HG02642 (cell line): ENCODE measurements around the gene SEC22B.
"Not testable (repeated sequence)": the region's sequence is repeated elsewhere in the genome, so short reads cannot be mapped to it uniquely, and the experiment has no call there.

Experiments
- ATAC-seq: cut with Tn5 transposase; IDR thresholded peaks from one replicate; pipeline ENCODE4 v1.9.1; 2021; ENCODE audit warnings: mild to moderate bottlenecking; ENCODE audit not compliant: unreplicated experiment, poor library complexity

Gene SEC22B

DNA sequence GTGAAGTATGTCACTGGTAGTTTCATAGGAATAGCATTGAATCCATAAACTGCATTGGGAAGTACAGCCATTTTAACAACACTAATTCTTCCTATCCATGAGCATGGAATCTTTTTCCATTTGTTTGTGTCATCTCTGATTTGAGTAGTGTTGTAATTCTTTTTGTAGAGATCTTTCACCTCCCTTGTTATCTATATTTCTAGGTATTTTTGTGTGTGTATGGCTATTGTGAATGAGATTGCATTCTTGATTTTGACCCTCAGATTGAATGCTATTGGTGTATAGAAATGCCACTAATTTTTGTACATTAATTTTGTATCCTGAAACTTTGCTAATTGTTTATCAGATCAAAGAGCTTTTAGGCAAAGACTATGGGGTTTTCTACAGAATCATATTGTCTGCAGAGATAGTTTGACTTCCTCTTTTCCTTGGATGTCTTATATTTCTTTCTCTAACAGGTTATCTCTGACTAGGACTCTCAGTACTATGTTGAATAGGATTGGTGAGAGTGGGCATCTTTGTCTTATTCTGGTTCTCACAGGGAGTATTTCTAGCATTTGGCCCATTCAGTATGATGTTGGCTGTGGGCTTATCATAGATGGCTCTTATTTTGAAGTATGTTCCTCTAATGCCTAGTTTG, 26.8 kb downstream of the SEC22B start:
- not testable (repeated sequence) for ATAC-seq

DNA sequence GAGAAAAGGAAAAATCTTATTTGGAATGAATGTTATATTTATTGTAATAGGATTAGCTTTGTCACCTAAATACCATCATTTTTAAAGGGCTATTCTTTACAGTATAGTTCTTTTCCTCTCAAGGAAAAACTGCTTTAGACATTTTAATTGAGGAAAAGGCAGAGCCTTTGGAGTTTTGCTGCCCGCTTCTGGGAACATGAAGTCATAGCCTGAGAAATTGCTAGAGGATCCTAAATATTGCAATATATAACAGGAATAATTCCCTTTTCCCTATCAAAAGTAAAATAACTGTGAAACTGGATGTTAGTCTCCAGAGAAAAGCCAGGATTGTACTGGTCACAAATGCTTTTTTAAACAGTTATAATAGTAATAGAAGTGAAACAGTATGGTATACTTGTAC, 30.5 kb downstream of the SEC22B start:
- not testable (repeated sequence) for ATAC-seq

DNA sequence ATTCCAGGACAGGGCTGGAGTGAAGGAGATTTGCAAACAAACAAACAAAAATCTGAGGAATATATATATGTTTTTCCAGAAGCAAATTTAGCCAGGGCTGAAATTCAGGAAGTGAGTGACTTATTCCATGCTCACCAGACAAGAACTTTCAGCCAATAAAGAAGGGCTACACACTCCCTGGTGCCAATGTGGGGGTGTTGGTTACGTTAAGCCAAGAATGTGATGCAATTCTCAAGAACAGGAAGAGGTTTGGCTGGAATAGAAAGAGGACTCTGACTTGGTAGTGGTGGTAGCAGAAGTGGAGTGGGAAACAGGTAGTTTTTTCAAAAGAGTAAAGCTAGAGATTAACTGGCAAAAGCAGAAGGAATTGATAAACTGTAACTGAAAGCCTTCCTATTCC, 31.7 kb downstream of the SEC22B start:
- ATAC-seq = not testable (repeated sequence)

DNA sequence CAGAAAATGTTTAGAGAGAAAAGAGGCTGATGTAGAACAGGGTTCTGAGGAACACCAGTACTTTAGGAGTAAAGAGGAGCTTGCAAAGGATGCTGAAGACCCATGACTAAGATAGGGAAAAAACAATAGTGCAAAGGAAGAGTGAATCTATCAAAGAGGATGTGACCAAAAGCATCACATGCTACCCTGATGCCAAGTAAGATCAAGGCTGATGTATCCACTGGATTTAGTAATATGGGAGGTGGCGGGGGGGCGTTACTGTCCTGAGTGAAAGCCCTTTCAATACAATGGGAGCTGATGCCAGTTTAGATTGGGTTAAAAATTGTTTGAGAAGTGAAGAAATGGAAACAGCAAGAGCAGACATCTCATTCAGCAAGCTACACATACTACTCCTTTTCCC, 32.2 kb downstream of the SEC22B start:
- ATAC-seq = not testable (repeated sequence)

DNA sequence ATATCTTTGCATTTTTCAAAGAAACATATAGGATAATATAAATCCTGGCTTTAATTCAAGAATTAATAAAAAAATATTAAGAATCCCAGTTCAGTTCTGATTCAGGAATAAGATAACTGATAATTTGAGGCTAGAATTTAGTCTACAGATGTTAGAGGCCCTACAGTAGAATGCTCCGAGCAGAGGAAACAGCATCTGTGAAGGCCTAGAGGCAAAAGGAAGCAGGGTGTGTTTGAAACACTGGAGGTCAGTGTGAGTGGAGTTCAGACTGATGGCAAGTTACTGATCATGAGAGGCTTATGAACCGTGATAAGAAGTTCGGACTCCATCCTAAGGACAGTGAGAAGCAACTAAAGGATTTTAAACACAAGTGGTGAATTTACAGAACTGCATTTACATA, 33.0 kb downstream of the SEC22B start:
- not testable (repeated sequence) for ATAC-seq

DNA sequence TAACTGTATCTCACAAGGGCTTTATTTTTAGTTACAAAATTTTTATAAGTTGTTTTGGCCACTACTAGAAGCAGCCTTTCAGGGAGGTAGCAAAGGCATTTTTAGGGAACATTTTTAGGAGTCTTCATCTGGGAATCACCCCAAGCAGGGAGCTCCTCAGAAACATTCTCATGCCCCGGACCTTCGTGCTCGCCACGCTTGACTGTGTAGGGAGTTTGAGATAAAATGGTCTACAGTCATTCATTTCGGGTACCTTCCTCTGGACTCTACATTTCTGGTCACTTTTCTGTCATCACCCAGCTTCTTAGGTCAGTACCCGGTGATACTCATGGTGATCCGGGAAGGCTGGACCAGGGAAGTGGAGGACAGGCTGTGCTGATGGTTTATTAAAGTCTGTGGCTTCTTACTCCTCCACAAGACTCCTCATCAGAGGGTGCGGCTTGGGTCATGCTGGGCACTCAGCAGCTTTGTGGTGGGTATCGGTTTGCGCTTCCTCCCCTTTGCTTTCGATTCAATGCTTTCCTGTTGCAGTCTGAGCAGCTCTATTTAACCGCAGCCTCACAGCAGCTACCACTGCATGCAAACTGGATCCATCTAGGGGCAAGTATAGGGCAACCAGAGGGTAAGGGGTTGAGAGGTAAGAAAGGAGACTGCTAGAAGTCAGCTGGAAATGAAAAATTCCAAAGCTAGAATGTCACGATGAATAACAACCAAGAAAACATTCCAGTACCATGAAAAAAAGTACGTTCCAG, 33.6 kb downstream of the SEC22B start:
- ATAC-seq = peak; percentile 99

DNA sequence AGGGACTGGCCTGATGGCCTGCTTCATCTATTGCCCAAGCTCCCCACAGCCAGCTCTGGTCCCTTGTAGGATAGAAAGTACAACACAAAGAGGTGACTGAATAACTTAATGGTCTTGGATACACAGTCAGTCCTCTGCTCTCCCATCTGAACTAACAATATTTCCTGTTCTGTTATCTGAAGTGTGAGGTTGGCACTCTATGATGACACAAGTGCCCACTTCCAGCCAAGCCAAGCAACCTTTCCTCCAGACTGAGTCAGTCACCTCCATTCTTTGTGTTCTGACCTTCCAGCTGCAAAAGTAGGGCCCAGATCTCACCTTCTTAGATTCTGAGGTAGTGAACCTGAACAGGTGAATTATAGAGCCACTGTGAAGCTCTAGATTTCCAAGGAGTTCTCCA, 34.5 kb downstream of the SEC22B start:
- ATAC-seq = not testable (repeated sequence)

DNA sequence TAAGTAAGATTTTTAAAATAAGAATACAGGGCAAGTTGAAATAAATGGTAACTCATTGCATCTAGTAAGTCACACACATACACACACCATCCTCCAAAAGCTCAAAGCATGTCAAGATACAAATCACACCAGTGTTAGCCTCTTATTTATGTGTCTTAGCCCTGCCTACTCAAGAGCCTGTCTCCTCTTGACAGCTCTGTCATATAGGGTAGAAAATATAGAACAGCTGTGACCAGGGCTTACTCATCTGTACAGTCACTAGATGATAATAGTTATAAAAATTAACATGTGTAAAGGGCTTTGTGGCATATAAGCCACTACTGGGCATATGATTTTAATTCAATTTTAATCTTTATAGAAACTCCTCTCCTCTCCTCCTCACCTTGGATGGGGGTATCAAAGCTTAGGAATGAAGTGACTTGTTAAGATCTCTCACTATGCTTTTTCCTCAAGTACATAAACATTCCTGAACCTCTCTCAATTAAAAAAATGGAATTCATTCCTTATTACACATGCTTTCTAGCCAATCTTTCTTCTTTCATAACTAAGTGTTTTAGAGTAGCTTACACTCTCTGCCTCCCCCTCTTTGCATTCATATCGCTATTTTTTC, 35.6 kb downstream of the SEC22B start:
- ATAC-seq = not testable (repeated sequence)

DNA sequence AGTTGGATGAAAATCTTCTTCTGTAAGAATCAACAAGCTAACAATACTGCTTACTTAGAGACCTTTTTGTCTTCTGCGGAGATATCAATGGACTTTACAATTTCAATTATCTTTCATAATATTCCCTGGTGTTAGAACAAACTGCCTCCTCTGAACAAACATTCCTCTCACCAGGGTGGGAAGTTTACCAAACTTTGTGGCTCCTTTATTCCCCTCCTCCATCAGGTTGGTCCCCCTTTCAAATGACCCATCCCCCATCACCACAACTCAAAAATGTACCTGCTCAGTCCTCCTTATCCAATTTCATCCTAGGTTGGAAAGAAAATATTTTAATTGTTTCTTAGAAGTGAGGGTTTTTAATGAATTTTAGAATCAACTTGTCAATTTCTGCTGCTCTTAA, 40.2 kb downstream of the SEC22B start:
- ATAC-seq = not testable (repeated sequence)

DNA sequence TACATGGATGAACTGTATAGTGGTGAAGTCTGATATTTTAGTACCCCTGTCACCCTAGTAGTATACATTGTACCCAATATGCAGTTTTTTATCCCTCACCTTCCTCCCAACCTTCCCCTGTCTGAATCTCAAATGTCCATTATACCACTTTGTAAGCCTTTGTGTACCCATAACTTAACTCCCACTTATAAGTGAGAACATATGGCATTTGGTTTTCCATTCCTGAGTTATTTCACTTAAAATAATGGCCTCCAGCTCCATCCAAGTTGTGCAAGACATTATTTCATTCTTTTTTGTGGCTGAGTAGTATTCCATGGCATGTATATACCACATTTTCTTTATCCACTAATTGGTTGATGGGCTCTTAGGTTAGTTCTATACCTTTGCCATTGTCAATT, 42.4 kb downstream of the SEC22B start:
- ATAC-seq = not testable (repeated sequence)

DNA sequence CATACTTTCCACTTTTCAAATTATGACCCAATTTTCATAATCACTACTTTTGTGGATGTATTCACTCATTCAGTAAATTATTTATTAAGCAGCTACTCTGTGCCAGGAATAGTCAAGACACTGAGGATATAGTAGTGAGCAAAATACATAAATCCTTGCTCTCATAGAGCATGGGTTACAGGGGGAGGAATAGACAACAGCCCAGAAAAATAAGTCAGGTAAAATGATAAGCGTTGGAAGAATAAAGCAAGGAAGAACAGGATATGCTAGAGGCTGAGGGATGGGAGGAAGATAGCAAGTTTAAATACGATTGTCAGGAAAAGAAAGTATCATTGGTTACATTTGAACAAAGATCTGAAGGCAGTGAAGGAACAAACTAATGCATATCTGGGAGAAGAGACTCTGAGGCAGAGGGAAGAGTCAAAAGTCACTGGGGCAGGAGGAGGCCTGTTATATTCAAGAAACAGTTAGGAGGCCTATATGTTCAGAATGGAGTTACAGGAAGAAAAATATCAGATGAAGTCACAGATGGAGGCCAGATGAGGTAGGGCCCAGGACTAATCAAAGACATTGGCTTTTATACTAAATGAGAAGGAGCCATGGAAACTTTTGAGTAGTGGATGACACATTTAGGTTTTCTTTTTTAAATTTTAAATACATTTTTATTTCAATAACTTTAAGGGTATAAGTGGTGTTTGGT, 42.9 kb downstream of the SEC22B start:
- no peak for ATAC-seq

DNA sequence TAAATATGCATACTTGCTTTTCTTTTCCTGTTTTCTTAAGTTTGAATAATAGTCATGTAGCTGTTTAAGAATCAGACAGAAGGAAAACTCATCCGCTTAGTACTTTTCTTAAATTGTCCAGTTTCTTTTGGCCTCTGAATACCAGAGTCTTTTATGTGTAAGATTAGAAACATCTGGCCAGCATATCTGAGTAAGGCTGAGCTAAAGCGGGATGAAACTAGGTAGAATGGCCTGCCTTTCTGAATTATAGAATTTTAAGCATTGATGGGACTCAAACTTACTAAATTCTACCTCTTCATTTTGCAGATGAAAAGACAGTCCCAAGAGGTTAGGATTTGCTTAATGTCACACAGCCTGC, 43.9 kb downstream of the SEC22B start:
- not testable (repeated sequence) for ATAC-seq

DNA sequence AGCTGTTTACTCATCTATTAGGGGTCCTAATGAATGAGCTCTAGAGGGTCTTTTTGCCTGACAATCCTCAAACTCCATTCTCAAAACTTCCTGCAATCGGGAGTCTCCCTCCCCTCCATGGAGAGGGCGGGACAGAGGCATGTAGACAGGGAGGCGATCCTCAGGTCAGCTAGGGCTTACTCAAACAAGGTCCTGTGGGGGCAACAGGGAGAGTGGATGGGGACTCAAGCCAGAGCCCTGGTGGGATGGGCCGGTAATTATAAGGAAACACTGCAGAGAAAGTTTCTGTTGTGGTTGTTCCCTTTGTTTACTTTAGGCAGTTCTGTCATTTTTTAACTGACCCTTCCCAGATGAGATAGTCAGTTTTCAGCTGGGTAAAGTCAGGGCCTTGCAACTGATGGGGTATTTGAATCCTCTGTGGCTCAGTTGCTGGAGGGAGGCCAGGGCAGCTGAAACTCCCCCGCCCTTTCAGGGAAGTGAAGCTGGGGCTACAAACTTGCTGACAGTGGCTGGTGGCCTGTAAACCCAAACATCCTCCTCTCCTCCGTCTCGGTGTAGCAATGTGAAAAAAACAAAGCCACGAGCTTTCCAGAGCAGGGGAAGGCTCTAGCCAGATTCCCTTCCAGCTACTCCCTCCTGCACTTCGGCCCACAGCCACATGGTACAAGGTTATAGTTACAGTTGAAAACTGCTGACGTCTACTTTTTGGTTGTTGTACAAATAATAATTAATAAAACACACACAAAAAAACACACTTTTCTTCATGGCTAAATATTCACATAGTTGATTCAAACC, 44.5 kb downstream of the SEC22B start:
- peak; percentile 79 for ATAC-seq

DNA sequence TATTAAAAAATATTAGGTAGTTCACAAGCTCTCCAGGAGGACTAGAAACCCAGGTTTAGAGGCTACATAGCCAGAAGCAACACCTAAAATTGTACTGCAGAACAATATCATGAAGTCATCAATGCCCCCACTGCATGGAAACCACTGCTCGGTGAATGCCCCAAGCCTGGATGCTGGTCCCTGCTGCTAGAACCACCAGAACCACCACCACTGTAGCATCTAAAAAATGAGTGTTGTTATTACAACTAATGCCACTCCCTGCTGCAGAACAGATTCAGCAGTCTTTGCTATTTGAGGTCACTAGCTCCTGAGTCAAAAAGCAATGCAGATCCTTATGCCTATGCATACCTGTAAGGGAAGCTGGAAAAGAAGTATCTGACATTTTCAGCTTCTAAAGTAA, 48.4 kb downstream of the SEC22B start:
- ATAC-seq = not testable (repeated sequence)

DNA sequence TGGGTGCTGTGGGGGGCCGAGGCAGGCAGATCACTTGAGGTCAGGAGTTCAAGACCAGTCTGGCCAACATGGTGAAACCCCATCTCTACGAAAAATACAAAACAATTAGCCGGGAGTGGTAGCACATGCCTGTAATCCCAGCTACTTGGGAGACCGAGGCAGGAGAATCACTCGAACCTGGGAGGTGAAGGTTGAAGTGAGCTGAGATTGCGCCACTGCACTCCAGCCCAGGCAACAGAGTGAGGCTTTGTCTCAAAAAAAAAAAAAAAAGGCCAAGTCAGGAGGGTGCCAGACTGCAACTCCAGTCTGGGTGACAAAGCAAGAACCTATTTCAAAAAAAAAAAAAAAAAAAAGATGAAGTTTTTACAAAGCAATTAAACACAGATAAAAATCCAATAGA, 50.1 kb downstream of the SEC22B start:
- ATAC-seq = not testable (repeated sequence)

DNA sequence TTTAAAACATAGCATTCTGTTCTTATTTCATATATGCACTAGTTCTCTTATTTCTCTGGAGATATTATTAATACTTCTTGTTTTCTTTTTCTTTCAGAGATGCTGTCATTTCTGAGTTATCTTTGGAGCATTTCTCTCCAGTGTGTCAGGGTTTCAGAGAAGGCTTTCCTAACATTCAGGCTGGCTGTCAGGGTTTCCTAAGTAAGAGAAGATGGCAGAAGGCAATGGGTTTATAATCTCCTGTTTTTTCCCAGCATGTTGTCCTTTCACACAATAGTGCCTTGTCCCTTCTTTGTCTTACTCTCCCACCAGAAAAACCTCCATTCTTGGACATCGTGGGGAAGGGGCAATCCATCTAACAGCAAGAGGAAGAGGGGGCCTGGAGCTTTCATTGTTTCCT, 51.7 kb downstream of the SEC22B start:
- ATAC-seq = not testable (repeated sequence)

DNA sequence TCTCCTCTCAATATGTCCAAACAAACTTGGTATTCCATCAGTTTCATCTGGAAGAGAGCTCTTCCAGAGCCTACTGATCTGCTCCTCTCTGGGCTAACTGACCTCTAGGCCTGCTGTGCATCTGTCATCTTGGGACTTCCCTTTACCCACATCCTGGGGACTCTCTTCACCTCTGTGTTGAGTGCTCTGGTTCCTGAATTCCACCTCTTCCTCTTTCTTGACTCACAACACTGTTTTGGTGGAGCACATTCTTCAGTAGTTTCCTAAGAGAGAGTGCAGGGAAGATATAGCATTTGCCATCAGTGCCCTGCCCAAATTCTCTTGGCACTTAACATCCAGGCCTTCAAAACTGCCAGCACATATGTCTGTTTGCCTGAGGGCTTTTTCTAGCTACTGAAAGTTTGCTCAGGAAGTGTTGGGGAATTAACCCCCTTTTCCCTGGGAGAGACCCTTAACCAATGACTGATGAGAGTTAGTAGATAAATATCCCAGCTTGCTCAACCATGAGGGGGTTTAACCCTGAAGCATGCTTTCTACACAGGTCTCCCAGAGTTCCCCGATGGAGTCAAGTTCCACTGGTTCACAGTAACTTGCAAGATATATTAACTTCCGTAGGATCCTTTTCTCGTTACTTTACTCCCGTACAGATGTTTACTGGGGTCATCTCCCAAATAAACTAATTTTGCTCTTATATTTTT, 52.4 kb downstream of the SEC22B start:
- ATAC-seq = peak; percentile 54

DNA sequence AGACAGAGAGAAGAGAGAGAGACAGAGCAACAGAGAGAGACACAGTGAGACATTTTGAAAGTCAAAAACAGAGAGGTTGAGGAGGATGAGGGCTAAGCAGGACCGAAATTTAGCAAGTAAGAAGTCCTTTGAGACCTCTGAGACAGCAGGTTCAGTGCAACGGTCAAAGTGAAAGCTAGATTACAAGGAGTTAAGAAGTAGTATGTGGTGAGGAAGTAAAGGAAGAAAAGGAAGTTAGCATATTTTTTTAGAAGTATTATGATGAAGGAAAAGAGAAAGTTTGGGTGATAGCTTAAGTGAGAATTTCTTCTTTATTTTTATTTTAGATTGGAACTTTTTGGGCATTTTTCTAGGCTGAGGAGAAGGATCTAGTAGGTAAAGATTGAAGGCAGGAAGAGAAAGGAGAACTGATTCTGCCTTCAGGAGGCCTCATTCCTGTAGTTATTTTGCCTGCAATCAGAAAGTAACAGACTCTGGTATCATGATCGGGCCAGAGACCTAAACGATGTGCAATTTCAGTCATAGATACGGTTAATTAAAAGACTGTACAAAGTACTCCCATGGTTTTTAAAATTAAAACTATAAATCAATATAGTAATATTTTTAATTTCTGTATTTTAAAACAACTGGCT, 53.9 kb downstream of the SEC22B start:
- ATAC-seq = peak; percentile 80

DNA sequence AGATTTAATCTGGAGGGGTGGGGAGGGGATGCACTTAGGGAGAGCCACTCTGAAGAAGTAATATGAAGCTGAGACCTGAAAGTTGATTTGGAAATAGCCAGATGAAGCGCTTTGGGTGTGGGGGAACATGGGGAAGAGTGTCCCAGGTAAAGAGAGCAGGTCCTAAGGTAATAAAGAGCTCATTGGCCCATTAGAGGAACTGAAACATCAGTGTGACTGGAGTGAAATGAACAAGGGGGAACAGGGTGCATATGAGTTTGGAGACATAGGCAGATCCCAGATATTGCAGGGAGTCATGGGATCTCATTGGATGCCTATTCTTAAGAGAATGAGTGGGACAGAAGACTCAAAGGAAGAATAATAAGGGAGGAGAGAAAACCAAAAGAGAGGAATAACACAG, 54.5 kb downstream of the SEC22B start:
- not testable (repeated sequence) for ATAC-seq
